GM23248 (cell line): ENCODE results near the gene USP40. TPM values are rescaled to one million over a fixed set of nuclear protein-coding genes. Genes with fewer than 3 reads are reported as not detected.

Experiments
- DNase-seq: peaks from one replicate; pipeline ENCODE4 v3.0.0-alpha.2; 2015
- H2AFZ ChIP-seq: fragments of 200-600 bp; sonication (generic); 2 replicates; pipeline ENCODE4 v1.6.1; 2016; ENCODE audit warnings: antibody characterized with exemption
- H3F3A ChIP-seq: fragments of 200-600 bp; sonication (generic); 2 replicates; pipeline ENCODE4 v1.6.1; 2016; ENCODE audit warnings: mild to moderate bottlenecking, antibody characterized with exemption, mixed run types; ENCODE audit not compliant: insufficient read depth
- H3K27ac ChIP-seq: fragments of 200-600 bp; sonication (generic); 2 replicates; pipeline ENCODE4 v1.5.1; 2016; ENCODE audit warnings: mild to moderate bottlenecking
- H3K27me3 ChIP-seq: fragments of 200-600 bp; sonication (generic); replicated peaks from 2 replicates; pipeline ENCODE4 v1.6.1; 2016; ENCODE audit warnings: mild to moderate bottlenecking; ENCODE audit not compliant: insufficient read depth
- H3K36me3 ChIP-seq: fragments of 200-600 bp; sonication (generic); 2 replicates; pipeline ENCODE4 v1.6.1; 2016; ENCODE audit warnings: low read depth, mild to moderate bottlenecking
- H3K4me1 ChIP-seq: fragments of 200-600 bp; sonication (generic); 2 replicates; pipeline ENCODE4 v1.6.1; 2016; ENCODE audit warnings: mild to moderate bottlenecking; ENCODE audit not compliant: insufficient read depth
- H3K4me2 ChIP-seq: fragments of 200-600 bp; sonication (generic); one replicate; pipeline ENCODE4 v1.6.1; 2016; ENCODE audit warnings: mild to moderate bottlenecking; ENCODE audit not compliant: unreplicated experiment
- H3K4me3 ChIP-seq: fragments of 200-600 bp; sonication (generic); 2 replicates; pipeline ENCODE4 v1.5.1; 2016; ENCODE audit warnings: mild to moderate bottlenecking
- H3K79me2 ChIP-seq: fragments of 200-600 bp; sonication (generic); 2 replicates; pipeline ENCODE4 v1.6.1; 2016; ENCODE audit warnings: mild to moderate bottlenecking; ENCODE audit not compliant: insufficient read depth
- H3K9ac ChIP-seq: fragments of 200-600 bp; sonication (generic); 2 replicates; pipeline ENCODE4 v1.6.1; 2016; ENCODE audit warnings: mild to moderate bottlenecking
- H3K9me2 ChIP-seq: fragments of 200-600 bp; sonication (generic); 2 replicates; pipeline ENCODE4 v1.6.1; 2016; ENCODE audit warnings: mixed run types, mild to moderate bottlenecking, moderate library complexity; ENCODE audit not compliant: insufficient read depth
- H3K9me3 ChIP-seq: fragments of 200-600 bp; sonication (generic); one replicate; pipeline ENCODE4 v1.6.1; 2017; ENCODE audit warnings: low read depth
- H4K20me1 ChIP-seq: fragments of 200-600 bp; sonication (generic); 2 replicates; pipeline ENCODE4 v1.6.0; 2016; ENCODE audit not compliant: insufficient read depth
- EZH2 ChIP-seq: fragments of 200-600 bp; sonication (generic); IDR thresholded peaks from 2 replicates; pipeline ENCODE4 v1.6.1; 2018; ENCODE audit warnings: antibody characterized with exemption, mild to moderate bottlenecking; ENCODE audit not compliant: insufficient read depth, poor library complexity, severe bottlenecking
- EZH2phosphoT487 ChIP-seq: fragments of 200-600 bp; sonication (generic); IDR thresholded peaks from 2 replicates; pipeline ENCODE4 v1.6.1; 2018; ENCODE audit warnings: antibody characterized with exemption, moderate library complexity, mild to moderate bottlenecking, low read depth; ENCODE audit not compliant: insufficient read depth
- WGBS, 2 experiments: methylation state at CpG; one replicate each; pipeline ENCODE4 v1.1.6; 2015 to 2017; ENCODE audit warnings: low lambda C conversion rate in 2 of 2, low coverage in 1 of 2; ENCODE audit errors: missing lambda C conversion rate in 2 of 2; 5-methylcytosine and 5-hydroxymethylcytosine counted together
- in situ Hi-C: fragments of 300-500 bp; cut with MboI; formaldehyde crosslinking; loops from 2 replicates; pipeline ENCODE4 v1.15.0; 2020
- polyA plus RNA-seq: library from polyadenylated mRNA; unstranded; fragments of >200 nt; fragmentation: Nextera tagmentation; extraction: Ambion mirVana; gene quantifications from 2 replicates; pipeline ENCODE4 v1.2.1, GENCODE V29; 2016
- total RNA-seq: library from RNA; depleted of rRNA; stranded (reverse); fragments of >200 nt; shearing (Covaris generic); gene quantifications from 2 replicates; pipeline ENCODE4 v1.2.3, GENCODE V29; 2014

Gene USP40
- total and polyA plus RNA-seq, 2 experiments from 2014 or later: 25.1 to 31.0 TPM

- 94 to 99% methylated on average over 10 of the region's 10 CpGs for WGBS, 2 experiments
- no peaks in the 10 kb centered on the region for H3K79me2 ChIP-seq
- no peak overlapping the region for H3K4me3 ChIP-seq
- DNase-seq: no peak
- no peaks in the 10 kb centered on the region for H3K9me3 ChIP-seq
- no peak overlapping the region for H3K9ac ChIP-seq
- H3K4me1 ChIP-seq: no peaks in the 10 kb centered on the region
- H3K4me2 ChIP-seq: no peak overlapping the region
- in situ Hi-C loops: no loop called here
- H3K27ac ChIP-seq: no peak overlapping the region
- TF ChIP-seq EZH2phosphoT487: no peak
- no peak for TF ChIP-seq EZH2
- H3F3A ChIP-seq: no peaks in the 10 kb centered on the region
- H2AFZ ChIP-seq: no peak overlapping the region
- H4K20me1 ChIP-seq: no peaks in the 10 kb centered on the region
- peaks cover 4% of the 10 kb centered on the region; the same call in 1 of the 2 replicates for H3K36me3 ChIP-seq
- no peaks in the 10 kb centered on the region for H3K9me2 ChIP-seq
- no peaks in the 10 kb centered on the region for H3K27me3 ChIP-seq
Observed at GRCh38 chr2:233473878-233474277, 92.7 kb downstream of the USP40 start.

DNA sequence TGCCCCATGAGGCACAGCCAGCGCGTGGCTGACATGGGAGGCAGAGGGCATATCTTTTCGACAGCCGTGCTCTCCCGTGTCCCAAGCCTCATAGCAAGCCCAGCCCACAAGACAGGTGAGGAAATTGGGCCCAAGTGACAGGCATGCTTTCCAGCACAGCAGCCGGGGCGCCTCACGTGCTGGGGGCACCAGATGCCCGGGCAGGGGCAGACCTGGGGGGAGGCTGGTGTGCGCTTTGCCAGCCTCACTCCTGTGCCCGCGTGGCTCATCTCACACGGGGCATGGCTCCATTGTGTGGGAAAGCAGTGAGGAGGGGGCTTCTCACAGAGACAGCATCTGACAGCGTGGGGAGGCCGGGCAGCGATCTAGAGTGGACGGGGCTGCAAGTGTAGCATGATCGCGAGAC is 93.2 kb downstream of the USP40 start:
- H3K9me3 ChIP-seq: no peaks in the 10 kb centered on the region
- no peaks in the 10 kb centered on the region for H3K27me3 ChIP-seq
- in situ Hi-C loops: no loop called here
- H3K79me2 ChIP-seq: no peaks in the 10 kb centered on the region
- 91% methylated on average over 19 of the region's 19 CpGs for whole genome bisulfite sequencing, 2 experiments
- H3K36me3 ChIP-seq: peaks cover 1% of the 10 kb centered on the region; the same call in 1 of the 2 replicates
- no peak overlapping the region for H3K4me2 ChIP-seq
- TF ChIP-seq EZH2 (no peak), EZH2phosphoT487 (no peak)
- DNase-seq: no peak
- no peak overlapping the region for H3K27ac ChIP-seq
- no peak overlapping the region for H3K9ac ChIP-seq
- H3K4me1 ChIP-seq: no peaks in the 10 kb centered on the region
- no peak overlapping the region for H3K4me3 ChIP-seq
- H3F3A ChIP-seq: no peaks in the 10 kb centered on the region
- H3K9me2 ChIP-seq: no peaks in the 10 kb centered on the region
- H2AFZ ChIP-seq: no peak overlapping the region
- no peaks in the 10 kb centered on the region for H4K20me1 ChIP-seq

GRCh38 chr2:233471291-233472035 is 95.1 kb downstream of the USP40 start:
- Histone ChIP-seq H3K4me3 (no peak overlapping the region), H4K20me1 (no peaks in the 10 kb centered on the region), H3K9me3 (no peaks in the 10 kb centered on the region), H2AFZ (no peak overlapping the region), H3K27me3 (no peaks in the 10 kb centered on the region), H3F3A (no peaks in the 10 kb centered on the region), H3K36me3 (no peaks in the 10 kb centered on the region; the same call in 1 of the 2 replicates), H3K9ac (no peak overlapping the region), H3K4me2 (no peak overlapping the region), H3K79me2 (no peaks in the 10 kb centered on the region), H3K9me2 (no peaks in the 10 kb centered on the region), H3K27ac (no peak overlapping the region), H3K4me1 (no peaks in the 10 kb centered on the region)
- TF ChIP-seq EZH2phosphoT487: no peak
- no peak for TF ChIP-seq EZH2
- 91% methylated on average over 12 of the region's 12 CpGs for WGBS, 2 experiments
- in situ Hi-C loops: no loop called here
- DNase-seq: no peak

DNA sequence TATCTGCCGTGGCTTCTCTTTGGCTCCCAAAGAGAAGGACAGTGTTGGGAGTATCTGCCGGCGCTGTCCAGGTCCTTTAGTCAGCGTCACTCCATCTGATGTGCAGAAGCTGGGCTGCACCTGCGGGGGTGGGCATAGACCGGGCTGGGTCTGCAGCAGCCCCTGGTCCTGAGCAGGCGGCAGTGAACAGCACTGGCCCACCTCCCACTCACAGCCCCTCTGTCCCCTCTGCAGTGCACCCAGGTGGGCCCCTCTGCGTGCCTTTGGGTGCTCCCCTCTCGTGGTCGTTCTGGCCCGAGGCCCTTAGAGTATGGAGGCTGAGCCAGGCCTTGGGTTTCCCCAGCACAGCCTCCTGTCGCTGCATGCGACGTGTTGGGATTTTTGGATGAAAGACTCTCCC is 95.7 kb downstream of the USP40 start:
- no peaks in the 10 kb centered on the region for H3K9me3 ChIP-seq
- H3K9ac ChIP-seq: no peak overlapping the region
- in situ Hi-C loops: no loop called here
- H3K4me2 ChIP-seq: no peak overlapping the region
- H3K9me2 ChIP-seq: no peaks in the 10 kb centered on the region
- 95 to 96% methylated on average over 14 of the region's 14 CpGs for WGBS, 2 experiments
- no peaks in the 10 kb centered on the region for H3K79me2 ChIP-seq
- no peak for TF ChIP-seq EZH2phosphoT487
- no peak for TF ChIP-seq EZH2
- H3K27me3 ChIP-seq: no peaks in the 10 kb centered on the region
- no peaks in the 10 kb centered on the region for H4K20me1 ChIP-seq
- no peaks in the 10 kb centered on the region; the same call in 1 of the 2 replicates for H3K36me3 ChIP-seq
- H2AFZ ChIP-seq: no peak overlapping the region
- H3F3A ChIP-seq: no peaks in the 10 kb centered on the region
- H3K4me3 ChIP-seq: no peak overlapping the region
- no peak overlapping the region for H3K27ac ChIP-seq
- H3K4me1 ChIP-seq: no peaks in the 10 kb centered on the region
- DNase-seq: no peak
